HEK293T (cell line): ENCODE data around the gene LY6G5B.

Experiments used
- CTCF ChIA-PET: fragments of 350-600 bp; formaldehyde crosslinking; extraction: SDS; loops from one replicate; lab custom pipeline; 2021; ENCODE audit warnings: antibody characterized with exemption, inconsistent platforms; lab: Yijun Ruan, JAX
- POLR2A ChIA-PET: fragments of 350-600 bp; formaldehyde crosslinking; extraction: SDS; loops from one replicate; lab custom pipeline; 2020; ENCODE audit warnings: antibody characterized with exemption, inconsistent platforms; lab: Yijun Ruan, JAX
- DNase-seq: peaks from one replicate; pipeline ENCODE4 v3.0.0; 2012; ENCODE audit warnings: mixed read lengths; ENCODE audit errors: extremely low spot score
- ARNT ChIP-seq: fragments of 450-650 bp; IDR thresholded peaks from 2 replicates; pipeline ENCODE4 v1.6.1; 2017; ENCODE audit warnings: mild to moderate bottlenecking
- BHLHE40 ChIP-seq: fragments of 450-650 bp; IDR thresholded peaks from 2 replicates; pipeline ENCODE4 v1.6.1; 2016; ENCODE audit warnings: mild to moderate bottlenecking, moderate library complexity, borderline replicate concordance
- CTBP1 ChIP-seq: fragments of 450-650 bp; IDR thresholded peaks from 2 replicates; pipeline ENCODE4 v1.6.1; 2016; ENCODE audit warnings: borderline replicate concordance
- ELF4 ChIP-seq: fragments of 450-650 bp; IDR thresholded peaks from 2 replicates; pipeline ENCODE4 v1.6.1; 2017; ENCODE audit warnings: antibody characterized with exemption
- FOXA1 ChIP-seq: fragments of 450-650 bp; IDR thresholded peaks from 2 replicates; pipeline ENCODE4 v1.6.1; 2016; ENCODE audit warnings: mild to moderate bottlenecking
- FOXK2 ChIP-seq: fragments of 450-650 bp; IDR thresholded peaks from 2 replicates; pipeline ENCODE4 v1.6.1; 2016; ENCODE audit warnings: mild to moderate bottlenecking
- FOXM1 ChIP-seq: fragments of 450-650 bp; IDR thresholded peaks from 2 replicates; pipeline ENCODE4 v1.6.1; 2017; ENCODE audit warnings: mild to moderate bottlenecking, borderline replicate concordance
- HDGF ChIP-seq: fragments of 450-650 bp; IDR thresholded peaks from 2 replicates; pipeline ENCODE4 v1.6.1; 2017; ENCODE audit warnings: antibody characterized with exemption, borderline replicate concordance
- L3MBTL2 ChIP-seq: fragments of 450-650 bp; conservative IDR thresholded peaks from 2 replicates; pipeline ENCODE4 v1.6.1; 2016; ENCODE audit warnings: mild to moderate bottlenecking
- LEF1 ChIP-seq: fragments of 450-650 bp; IDR thresholded peaks from 2 replicates; pipeline ENCODE4 v1.6.1; 2017; ENCODE audit warnings: mild to moderate bottlenecking, borderline replicate concordance
- NFRKB ChIP-seq: fragments of 450-650 bp; IDR thresholded peaks from 2 replicates; pipeline ENCODE4 v1.6.1; 2016; ENCODE audit warnings: mild to moderate bottlenecking, moderate library complexity
- SP1 ChIP-seq: fragments of 450-650 bp; IDR thresholded peaks from 2 replicates; pipeline ENCODE4 v1.6.1; 2017
- SUZ12 ChIP-seq: fragments of 450-650 bp; IDR thresholded peaks from 2 replicates; pipeline ENCODE4 v1.6.1; 2016; ENCODE audit warnings: mild to moderate bottlenecking
- TARDBP ChIP-seq: fragments of 450-650 bp; IDR thresholded peaks from 2 replicates; pipeline ENCODE4 v1.6.1; 2016
- ZNF384 ChIP-seq: fragments of 450-650 bp; IDR thresholded peaks from 2 replicates; pipeline ENCODE4 v1.6.1; 2016
- TF ChIP-seq, protein P1 (sequence below): fragments of 450-650 bp; IDR thresholded peaks from 2 replicates; pipeline ENCODE4 v1.6.1; 2016

LY6G5B gene

DNA sequence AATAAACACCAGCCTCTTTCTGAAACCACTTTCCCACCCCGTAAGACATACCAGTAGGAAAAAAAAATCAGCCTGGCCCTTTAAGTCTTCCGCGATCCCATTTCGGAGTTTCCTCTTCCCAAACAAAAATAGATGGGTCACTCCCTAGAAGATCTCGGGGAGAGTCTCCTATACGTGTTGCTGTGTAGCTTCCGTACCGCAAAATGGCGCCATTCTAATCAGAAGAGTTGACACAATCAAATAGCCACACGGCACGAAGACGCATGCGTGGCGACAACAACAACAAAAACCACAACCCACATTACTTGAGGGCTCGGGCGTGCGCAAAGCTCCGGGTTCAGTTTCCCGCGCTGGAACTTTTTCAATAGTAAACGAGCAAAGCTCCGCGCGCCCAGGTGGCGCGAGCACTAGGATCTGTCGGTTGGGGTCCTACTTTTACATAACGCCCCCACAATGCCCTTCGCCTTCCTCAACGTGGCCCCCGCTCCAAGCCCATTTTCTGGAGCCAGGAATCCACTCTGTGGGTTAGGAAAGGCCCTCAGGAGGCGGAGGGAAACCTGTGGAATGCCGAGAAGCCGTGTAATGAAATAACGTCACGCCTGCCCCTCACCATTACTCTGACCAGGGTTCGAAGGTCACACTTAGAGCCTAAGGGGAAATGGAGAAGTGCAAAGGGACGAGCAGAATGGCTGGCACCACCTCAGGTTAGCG, 4.8 kb upstream of the LY6G5B start, which contains the start of gene GPANK1:
GPANK1 (minus strand) TSS at position 208 of the 711 bp plus-strand sequence. CDS start 519 bp downstream, outside the sequence.
- POLR2A ChIA-PET = interaction anchor here (0.5 to 5.4 kb wide), 30 partner anchors 8 to 1307 kb away, joined by 3 to 138 read pairs (median 5); partner anchors contain the start of genes ABHD16A, AIF1, APOM and BAG6
- TF ChIP-seq L3MBTL2 (peak; percentile 84), FOXM1 (no peak), FOXK2 (peak; percentile 78; the same call in 1 of the 2 replicates), SP1 (no peak), ELF4 (no peak)
- DNase-seq = peak; percentile 73
- CTCF ChIA-PET = interaction anchor here (0.7 to 0.9 kb wide), 2 partner anchors 69 to 427 kb away, joined by 3 to 4 read pairs; no protein-coding TSS in a partner anchor

DNA sequence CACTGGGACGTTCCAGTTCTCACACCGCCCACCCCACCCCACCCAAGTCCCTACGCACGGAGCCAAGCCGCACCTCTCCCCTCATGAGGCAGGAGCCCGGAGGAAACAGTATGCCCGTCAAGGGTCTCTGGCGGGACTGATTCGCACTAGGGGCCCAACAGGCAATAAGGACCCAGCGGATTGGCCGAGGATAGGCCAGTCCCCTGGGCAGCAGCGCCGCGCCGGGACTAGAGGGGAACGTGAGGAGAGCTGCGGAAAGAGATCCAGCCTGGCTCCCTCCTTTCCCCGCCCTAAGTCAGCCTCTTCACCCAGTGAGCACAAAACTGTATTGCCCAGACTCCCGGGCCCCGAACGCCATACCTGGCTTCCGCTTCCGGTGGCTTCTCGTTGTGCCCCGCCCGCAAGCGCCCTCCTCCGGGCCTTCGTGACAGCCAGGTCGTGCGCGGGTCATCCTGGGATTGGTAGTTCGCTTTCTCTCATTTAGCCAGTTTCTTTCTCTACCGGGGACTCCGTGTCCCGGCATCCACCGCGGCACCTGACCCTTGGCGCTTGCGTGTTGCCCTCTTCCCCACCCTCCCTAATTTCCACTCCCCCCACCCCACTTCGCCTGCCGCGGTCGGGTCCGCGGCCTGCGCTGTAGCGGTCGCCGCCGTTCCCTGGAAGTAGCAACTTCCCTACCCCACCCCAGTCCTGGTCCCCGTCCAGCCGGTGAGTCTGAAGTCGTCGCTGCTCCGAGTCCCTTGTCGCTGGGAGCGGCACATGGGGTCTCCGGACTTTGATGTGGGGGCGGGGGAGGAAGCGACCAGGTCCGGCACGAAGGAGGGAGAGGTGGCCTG, 4.1 kb upstream of the LY6G5B start, which contains the start of gene CSNK2B:
CSNK2B (plus strand) TSS at position 580 of the 836 bp plus-strand sequence. CDS start 752 bp downstream, outside the sequence.
- TF ChIP-seq, protein P1, sequence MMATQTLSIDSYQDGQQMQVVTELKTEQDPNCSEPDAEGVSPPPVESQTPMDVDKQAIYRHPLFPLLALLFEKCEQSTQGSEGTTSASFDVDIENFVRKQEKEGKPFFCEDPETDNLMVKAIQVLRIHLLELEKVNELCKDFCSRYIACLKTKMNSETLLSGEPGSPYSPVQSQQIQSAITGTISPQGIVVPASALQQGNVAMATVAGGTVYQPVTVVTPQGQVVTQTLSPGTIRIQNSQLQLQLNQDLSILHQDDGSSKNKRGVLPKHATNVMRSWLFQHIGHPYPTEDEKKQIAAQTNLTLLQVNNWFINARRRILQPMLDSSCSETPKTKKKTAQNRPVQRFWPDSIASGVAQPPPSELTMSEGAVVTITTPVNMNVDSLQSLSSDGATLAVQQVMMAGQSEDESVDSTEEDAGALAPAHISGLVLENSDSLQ = peak; percentile 70
- TF ChIP-seq SP1 (no peak), FOXM1 (0 out of 2 replicates have a peak, but pooled peaks have one; percentile 17), LEF1 (no peak), FOXK2 (no peak), BHLHE40 (no peak), HDGF (no peak), NFRKB (no peak), ARNT (0 out of 2 replicates have a peak, but pooled peaks have one; percentile 29), ZNF384 (no peak), ELF4 (peak; percentile 81), SUZ12 (no peak), TARDBP (no peak), L3MBTL2 (peak; percentile 62), FOXA1 (no peak), CTBP1 (no peak)
- DNase-seq = peak; percentile 98
- POLR2A ChIA-PET = interaction anchor here (0.6 to 5.4 kb wide), 19 partner anchors 9 to 161 kb away, joined by 3 to 138 read pairs (median 4); partner anchors contain the start of genes ABHD16A, APOM, BAG6 and DDX39B
- CTCF ChIA-PET = interaction anchor here (0.9 kb wide), 1 partner anchor 70 kb away, joined by 4 read pairs; no protein-coding TSS in a partner anchor

DNA sequence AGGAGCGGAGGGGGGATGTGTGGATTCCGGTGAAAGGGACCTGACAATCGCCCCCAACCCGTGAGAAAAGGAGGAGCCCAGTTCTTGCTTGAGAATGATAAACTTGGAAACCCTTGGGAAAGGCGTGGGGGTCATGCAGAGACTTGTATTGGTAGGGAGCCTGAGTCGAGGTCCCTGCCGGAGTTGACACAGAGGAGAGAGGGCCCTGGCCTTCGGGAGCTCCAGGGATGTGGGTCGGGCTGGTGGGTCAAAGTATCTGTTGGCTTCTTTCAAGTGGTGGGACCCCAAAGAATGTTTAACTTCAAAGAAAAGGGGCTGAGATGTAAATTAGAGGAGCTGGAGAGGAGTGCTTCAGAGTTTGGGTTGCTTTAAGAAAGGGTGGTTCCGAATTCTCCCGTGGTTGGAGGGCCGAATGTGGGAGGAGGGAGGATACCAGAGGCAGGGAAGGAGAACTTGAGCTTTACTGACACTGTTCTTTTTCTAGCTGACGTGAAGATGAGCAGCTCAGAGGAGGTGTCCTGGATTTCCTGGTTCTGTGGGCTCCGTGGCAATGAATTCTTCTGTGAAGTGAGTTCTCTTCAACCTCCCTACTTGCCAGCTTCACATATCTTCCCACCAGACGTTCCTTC, 3.3 kb upstream of the LY6G5B start:
- POLR2A ChIA-PET = interaction anchor here (0.7 to 1.4 kb wide), 6 partner anchors 11 to 181 kb away, joined by 3 to 7 read pairs (median 3); partner anchors contain the start of genes APOM, BAG6 and DDX39B
- DNase-seq = no peak
- CTCF ChIA-PET = no interaction called here
- no peak for TF ChIP-seq L3MBTL2
- no peak for TF ChIP-seq BHLHE40
- TF ChIP-seq LEF1 = no peak
- TF ChIP-seq ELF4 = no peak
- TF ChIP-seq SP1 = no peak
- no peak for TF ChIP-seq NFRKB
- no peak for TF ChIP-seq TARDBP
- TF ChIP-seq ARNT = no peak
- TF ChIP-seq, protein P1 = no peak
- TF ChIP-seq SUZ12 = no peak
- no peak for TF ChIP-seq CTBP1
- no peak for TF ChIP-seq FOXK2
- TF ChIP-seq ZNF384 = no peak
- no peak for TF ChIP-seq HDGF
- TF ChIP-seq FOXA1 = no peak

DNA sequence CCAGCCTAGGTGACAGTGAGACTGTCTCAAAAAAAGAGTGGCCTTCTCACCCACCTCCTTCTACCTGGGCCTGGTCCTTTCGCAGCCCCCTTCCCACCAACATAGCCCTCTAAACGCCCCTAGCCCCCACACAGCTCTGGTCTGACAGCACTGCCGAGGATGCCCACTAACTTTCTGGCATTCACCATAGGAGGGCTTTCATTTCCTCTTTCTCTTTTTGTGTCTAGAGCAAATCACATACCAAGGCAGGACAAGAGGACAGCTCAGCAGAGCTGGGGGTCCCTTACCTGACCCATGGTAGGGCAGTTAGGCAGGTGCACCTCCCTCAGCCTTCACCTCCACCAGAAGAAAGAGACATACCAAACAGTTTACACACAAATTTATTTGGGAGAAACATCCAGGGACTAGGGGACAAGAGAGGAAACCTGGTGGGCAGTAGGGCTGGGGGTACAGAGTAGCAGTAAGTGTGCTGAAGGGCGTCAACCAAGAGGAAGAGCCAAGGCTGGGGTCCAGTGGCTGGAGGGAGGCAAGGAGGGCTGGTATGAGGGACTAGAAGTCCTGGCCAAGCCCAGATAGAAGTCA, 6.6 kb downstream of the LY6G5B start:
- CTCF ChIA-PET = no interaction called here
- no peak for TF ChIP-seq FOXA1
- no peak for TF ChIP-seq TARDBP
- no peak for TF ChIP-seq L3MBTL2
- no peak for TF ChIP-seq CTBP1
- TF ChIP-seq NFRKB = no peak
- TF ChIP-seq SUZ12 = no peak
- no peak for TF ChIP-seq ELF4
- no peak for TF ChIP-seq SP1
- TF ChIP-seq ZNF384 = no peak
- no peak for TF ChIP-seq FOXK2
- TF ChIP-seq BHLHE40 = no peak
- no peak for TF ChIP-seq ARNT
- no peak for DNase-seq
- POLR2A ChIA-PET = interaction anchor here (1.0 to 1.8 kb wide), 2 partner anchors 12 to 16 kb away, joined by 3 to 5 read pairs; partner anchors contain the start of genes C6orf47 and GPANK1

DNA sequence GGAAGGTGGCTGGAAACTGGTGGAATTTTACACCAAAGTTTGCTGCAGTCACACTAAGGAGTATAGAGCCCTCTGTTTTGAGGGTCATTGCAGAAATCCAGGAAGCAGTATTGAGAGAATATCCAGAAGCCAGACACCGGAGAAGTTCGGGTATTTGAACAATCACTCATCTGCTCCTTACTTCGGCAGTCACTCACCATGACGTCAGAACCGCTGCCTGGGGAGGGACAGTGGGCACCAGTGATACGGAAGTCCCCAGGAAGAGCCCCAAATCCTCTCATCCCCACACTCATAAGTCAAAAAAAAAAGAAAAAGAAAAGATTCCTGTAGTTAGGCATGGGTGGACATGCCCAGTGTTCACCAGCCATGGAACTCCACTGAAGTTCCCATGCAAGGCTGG, 7.1 kb downstream of the LY6G5B start:
- POLR2A ChIA-PET = interaction anchor here (1.8 kb wide), 1 partner anchor 16 kb away, joined by 5 read pairs; the partner anchor contains the start of gene C6orf47
- CTCF ChIA-PET = no interaction called here
- no peak for DNase-seq
- TF ChIP-seq SP1 (no peak), LEF1 (no peak), CTBP1 (no peak), FOXA1 (no peak), ARNT (no peak), FOXK2 (no peak), ELF4 (no peak), TARDBP (no peak), HDGF (no peak), SUZ12 (no peak), ZNF384 (no peak), BHLHE40 (no peak)
- TF ChIP-seq, protein P1 = no peak
